Nasal cavity respiratory epithelium epithelial cell of viscerocranial mucosa (primary cell): ENCODE data around the gene MTG1. TPM values are rescaled to one million over a fixed set of nuclear protein-coding genes. Genes with fewer than 3 reads are reported as not detected.

ENCODE experiments used
- total RNA-seq: library from RNA; depleted of rRNA; stranded (reverse); fragments of >200 nt; gene quantifications from 2 replicates; pipeline ENCODE4 v1.2.3, GENCODE V29; 2014

Gene MTG1, protein sequence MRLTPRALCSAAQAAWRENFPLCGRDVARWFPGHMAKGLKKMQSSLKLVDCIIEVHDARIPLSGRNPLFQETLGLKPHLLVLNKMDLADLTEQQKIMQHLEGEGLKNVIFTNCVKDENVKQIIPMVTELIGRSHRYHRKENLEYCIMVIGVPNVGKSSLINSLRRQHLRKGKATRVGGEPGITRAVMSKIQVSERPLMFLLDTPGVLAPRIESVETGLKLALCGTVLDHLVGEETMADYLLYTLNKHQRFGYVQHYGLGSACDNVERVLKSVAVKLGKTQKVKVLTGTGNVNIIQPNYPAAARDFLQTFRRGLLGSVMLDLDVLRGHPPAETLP
- total RNA-seq, result 16.7 and 29.1 TPM in 2 replicates

DNA sequence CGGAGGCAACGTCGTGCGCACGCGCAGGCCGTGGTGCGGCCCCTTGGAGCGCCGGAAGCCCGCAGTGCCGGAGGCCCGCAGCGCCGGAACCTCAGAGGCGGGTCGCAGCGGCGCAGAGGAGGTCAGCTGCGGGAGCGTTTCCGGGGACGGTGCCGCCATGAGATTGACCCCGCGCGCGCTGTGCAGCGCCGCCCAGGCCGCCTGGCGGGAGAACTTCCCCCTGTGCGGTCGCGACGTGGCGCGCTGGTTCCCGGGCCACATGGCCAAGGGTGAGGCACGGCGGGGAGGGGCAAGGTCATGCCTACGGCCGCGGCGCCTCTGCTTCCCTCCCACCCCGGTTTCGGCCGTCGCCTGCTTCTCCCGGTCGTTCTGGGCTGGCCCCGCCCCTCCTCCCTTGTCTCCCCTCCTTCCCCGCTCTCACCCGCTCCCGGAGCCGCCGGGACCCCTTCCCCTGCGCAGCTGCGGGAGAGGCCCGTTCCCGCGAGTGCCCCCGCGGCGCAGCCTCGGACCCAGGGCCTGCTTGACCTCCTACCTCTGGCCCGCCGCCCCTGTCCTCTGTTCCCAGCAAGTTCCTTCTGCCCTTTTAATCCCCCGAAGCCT lies at the start of gene MTG1:
Gene MTG1 (plus strand): TSS at position 94 of the 600 bp plus-strand sequence. CDS start 64 bp downstream, at position 158.

DNA sequence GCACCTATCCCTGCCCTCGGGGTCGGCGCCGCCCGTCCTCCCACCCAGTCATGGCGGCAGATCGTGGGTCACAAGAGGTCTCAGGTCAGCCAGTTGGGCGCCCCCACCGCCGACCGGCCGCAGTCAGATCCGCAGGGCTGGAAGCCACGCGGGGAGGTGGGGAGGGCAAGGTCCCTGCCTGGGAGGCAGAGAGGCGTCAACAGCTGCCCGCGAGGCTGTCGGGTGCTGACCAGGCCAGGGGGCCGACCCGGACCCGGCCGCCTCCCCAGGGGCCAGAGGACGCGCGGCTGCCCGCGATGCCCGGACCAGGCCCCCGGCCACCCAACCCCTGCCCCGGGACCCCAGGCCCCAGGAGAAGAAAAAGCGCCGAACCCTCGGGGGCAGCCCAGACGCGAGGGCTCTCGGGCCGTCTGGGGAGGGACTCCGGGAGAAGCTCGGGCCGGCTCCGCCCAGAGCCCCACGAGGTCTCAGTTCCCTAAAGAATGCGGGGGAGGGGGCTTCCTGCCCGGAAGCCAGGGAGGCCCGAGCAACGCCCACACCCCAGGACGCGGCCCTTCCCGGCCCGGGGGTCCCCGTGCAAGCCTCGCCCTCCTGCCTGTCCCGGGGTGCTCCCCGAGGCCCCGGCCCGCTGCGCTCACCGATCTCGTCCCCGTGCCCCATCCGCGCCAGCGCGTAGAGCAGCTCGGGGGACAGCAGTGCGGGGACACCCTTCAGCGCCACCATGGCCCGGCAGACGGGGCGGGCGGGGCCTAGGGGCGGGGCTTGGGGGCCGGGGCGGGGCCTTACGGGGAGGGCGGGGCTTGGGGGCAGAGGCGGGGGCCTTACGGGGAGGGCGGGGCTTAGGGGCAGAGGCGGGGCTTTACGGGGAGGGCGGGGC lies 36.4 kb upstream of the MTG1 start, which contains the start of gene FUOM:
Gene FUOM (minus strand): TSS at position 735 of the 877 bp plus-strand sequence. CDS start 12 bp downstream, at position 723.

DNA sequence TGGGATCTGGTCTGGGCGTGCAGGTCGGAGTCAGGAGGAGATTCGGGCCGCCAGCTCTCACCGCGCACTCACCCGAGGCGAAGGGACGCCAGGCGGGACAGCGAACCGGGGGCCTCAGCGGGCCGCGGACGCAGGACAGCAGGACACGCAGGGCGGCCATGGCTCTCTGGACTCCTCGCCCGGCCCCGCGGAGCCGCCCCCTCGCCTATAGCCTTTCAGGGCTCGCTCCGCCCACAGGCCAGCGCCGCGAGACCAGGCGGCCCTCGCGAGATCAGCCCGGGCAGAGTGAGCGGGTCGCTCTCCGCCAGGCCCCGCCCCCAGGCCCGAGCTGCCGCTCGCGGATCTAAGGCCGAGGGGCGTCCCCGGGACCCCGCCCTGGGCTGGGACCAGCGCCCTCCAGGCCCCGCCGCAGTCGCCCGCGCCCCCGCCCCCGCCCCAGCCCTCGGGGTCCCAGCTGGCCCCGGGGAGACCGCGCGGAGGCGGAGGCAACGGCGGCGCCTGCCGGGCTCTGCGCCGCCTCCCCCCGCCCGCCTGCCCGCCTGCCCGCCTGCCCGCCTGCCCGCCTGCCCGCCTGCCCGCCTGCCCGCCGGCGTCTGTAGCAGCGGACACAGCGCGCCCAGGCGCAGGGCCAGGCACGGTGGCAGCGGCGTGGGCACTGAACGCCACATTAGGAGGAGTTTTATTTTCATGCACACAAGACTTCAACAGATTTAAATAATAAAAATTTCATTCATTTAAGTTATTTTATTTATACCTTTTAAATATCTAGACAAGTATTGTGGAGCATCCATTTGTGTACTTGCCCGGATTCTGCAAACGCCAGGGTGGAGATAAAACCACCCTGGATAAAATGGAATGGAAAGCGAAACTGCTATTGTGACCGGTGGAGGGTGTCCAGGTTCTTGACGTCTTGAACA lies 20.5 kb upstream of the MTG1 start, which contains the start of gene ECHS1:
Gene ECHS1 (minus strand): TSS at position 181 of the 917 bp plus-strand sequence. CDS start 21 bp downstream, at position 160.

DNA sequence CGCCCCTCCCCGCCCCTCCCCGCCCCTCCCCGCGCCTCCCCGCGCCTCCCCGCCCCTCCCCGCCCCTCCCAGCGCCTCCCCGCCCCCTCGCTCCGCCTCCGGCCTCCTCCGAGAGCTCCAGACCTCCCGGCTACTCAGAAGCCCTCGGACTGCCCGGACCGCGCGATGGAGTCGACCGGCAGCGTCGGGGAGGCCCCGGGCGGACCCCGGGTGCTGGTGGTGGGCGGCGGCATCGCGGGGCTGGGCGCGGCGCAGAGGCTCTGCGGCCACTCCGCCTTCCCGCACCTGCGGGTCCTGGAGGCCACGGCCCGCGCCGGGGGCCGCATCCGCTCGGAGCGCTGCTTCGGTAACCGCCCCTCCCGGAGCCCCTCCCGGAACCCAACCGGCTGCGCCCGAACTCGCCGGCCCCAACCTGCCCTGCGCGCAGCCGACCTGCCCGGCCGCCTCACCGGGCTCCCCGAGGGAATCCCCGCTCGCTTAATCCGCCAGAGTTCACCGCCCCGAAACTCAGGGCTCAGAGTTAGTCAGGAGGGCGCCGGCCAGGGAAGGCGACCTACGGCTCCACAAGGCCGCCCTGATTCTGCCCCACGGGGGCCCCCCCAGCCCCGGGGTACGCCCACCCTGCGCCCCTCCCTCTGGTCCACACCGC lies 14.7 kb upstream of the MTG1 start, which contains the start of gene PAOX:
Gene PAOX (plus strand): TSS at position 111 of the 649 bp plus-strand sequence. CDS start 55 bp downstream, at position 166.

DNA sequence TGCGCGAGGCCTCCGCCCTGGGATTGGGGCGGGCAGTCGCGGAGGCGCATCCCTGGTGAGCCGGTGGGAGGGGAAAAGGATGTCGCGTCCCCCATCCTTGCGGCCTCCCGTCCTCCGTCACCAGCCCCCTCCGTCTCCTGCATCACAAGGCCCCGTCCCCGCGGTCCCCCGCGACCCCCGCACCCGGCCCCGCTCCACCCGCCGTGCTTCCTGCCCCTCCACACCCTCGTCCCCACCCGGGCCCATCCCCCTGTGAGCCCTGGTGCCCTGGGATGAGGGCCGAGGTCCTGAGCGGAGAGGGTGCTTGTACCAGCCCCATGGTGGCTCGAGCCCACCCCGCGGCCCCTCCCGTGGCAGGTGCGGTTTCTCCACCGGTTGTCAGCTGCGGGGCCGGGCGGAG lies 30.6 kb downstream of the MTG1 start, which contains the start of gene SPRN:
Gene SPRN (minus strand): TSS at position 25 of the 400 bp plus-strand sequence. CDS start 944 bp downstream, outside the sequence.

DNA sequence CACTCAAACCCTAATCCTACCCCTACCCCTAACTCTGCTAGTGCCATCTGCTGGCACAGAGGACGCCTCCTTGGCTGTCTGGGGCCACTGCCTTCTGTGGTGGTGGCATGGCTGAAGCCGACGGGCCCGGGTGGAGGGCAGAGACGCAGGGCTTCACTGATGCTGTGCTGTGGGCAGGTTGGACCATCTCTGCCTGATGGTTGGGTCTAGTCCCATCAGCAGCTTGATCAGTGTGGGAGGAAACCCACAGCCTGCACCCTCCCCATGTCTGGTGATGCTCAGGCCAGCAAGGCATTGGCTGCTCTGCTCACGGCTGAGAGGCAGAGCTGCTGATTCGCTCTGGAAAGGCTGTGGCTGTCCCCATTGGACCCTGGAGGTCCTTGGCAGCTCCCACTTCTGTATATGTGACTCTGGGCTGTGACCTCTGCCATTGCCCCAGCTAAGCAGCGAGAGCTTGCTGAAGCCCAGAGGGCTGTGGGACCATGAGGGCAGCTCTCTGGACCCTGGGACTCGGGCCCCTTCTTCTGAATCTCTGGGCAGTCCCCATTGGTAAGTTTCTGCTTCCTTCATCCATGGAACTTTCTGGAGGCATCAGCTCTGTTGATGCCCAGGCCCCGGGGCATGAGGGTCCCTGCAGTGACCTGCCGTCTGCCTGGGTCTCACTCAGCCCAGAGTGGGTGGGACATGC lies 59.7 kb downstream of the MTG1 start, which contains the start of gene SCART1:
Gene SCART1 (plus strand): TSS at position 430 of the 688 bp plus-strand sequence. CDS start 53 bp downstream, at position 483.

Other genes starting within 250 kb of the MTG1 start
- gene KNDC1, start 233.9 kb upstream of the MTG1 start, total RNA-seq, result under 0.01 and 0.07 TPM in 2 replicates
- not detected in 2 replicates for gene UTF1, start 163.9 kb upstream of the MTG1 start, total RNA-seq
- not detected in 2 replicates for gene VENTX, start 156.3 kb upstream of the MTG1 start, total RNA-seq
- 26.5 and 147 TPM in 2 replicates for gene ADAM8, start 117.3 kb upstream of the MTG1 start, total RNA-seq
- gene TUBGCP2, start 85.3 kb upstream of the MTG1 start, total RNA-seq, result 35.2 and 55.2 TPM in 2 replicates
- 11.3 and 11.9 TPM in 2 replicates for gene ZNF511, start 85.2 kb upstream of the MTG1 start, total RNA-seq
- not detected in 2 replicates for gene CALY, start 57.3 kb upstream of the MTG1 start, total RNA-seq
- gene PRAP1, start 46.8 kb upstream of the MTG1 start, total RNA-seq, result not detected in 2 replicates
- 2.8 and 11.3 TPM in 2 replicates for gene FUOM, start 36.1 kb upstream of the MTG1 start, total RNA-seq
- gene ECHS1, start 20.8 kb upstream of the MTG1 start, total RNA-seq, result 45.8 and 52.6 TPM in 2 replicates
- gene PAOX, start 14.9 kb upstream of the MTG1 start, total RNA-seq, result 3.9 and 6.8 TPM in 2 replicates
- gene SPRN, start 30.5 kb downstream of the MTG1 start, total RNA-seq, result not detected in 2 replicates
- gene SCART1, start 59.8 kb downstream of the MTG1 start, total RNA-seq, result 0.34 and 0.64 TPM in 2 replicates
- gene CYP2E1, start 133.2 kb downstream of the MTG1 start, total RNA-seq, result 0.93 and 1.7 TPM in 2 replicates
- not detected in 2 replicates for gene SYCE1, start 171.4 kb downstream of the MTG1 start, total RNA-seq
- gene FRG2B, start 232.6 kb downstream of the MTG1 start, total RNA-seq, result not detected in 2 replicates